C4-2B (cell line): ENCODE measurements around the gene PARP3.

Experiments used
- CTCF ChIP-seq: fragments of 450-650 bp; conservative IDR thresholded peaks from 2 replicates; pipeline ENCODE4 v1.5.1; 2017; ENCODE audit warnings: mild to moderate bottlenecking
- ZFX ChIP-seq: fragments of 450-650 bp; IDR thresholded peaks from 2 replicates; pipeline ENCODE4 v1.6.1; 2017

- TF ChIP-seq CTCF (no peak), ZFX (no peak)
Measured at GRCh38 chr3:51955175-51955892, 13.2 kb downstream of the PARP3 start, which contains the start of gene GPR62.
